Fibroblast of lung (primary cell): ENCODE data around the gene DAPK3. TPM values are rescaled to one million over a fixed set of nuclear protein-coding genes. Genes with fewer than 3 reads are reported as not detected.

Experiments
- DNase-seq, 2 donors: peaks; one replicate each; pipeline versions ENCODE4 v3.0.0 to v3.0.0-alpha.2; 2010; ENCODE audit warnings: low read depth in 2 of 2
- H2AFZ ChIP-seq: 2 replicates; pipeline ENCODE4 v1.5.1; 2012; ENCODE audit warnings: low read length, control low read depth, inconsistent platforms
- H3K27ac ChIP-seq: 2 replicates; pipeline ENCODE4 v1.5.1; 2011; ENCODE audit warnings: low read length, control low read depth; ENCODE audit not compliant: insufficient read depth
- H3K27me3 ChIP-seq: 2 replicates; pipeline ENCODE4 v1.5.1; 2011; ENCODE audit warnings: mild to moderate bottlenecking, low read length; ENCODE audit not compliant: control insufficient read depth, insufficient read depth
- H3K36me3 ChIP-seq: 2 replicates; pipeline ENCODE4 v1.5.1; 2011; ENCODE audit warnings: low read length; ENCODE audit not compliant: control insufficient read depth, insufficient read depth
- H3K4me1 ChIP-seq: 2 replicates; pipeline ENCODE4 v1.5.1; 2011; ENCODE audit warnings: low read length; ENCODE audit not compliant: control insufficient read depth, insufficient read depth; ENCODE audit errors: extremely low read depth
- H3K4me2 ChIP-seq: 2 replicates; pipeline ENCODE4 v1.5.1; 2011; ENCODE audit warnings: low read length, control low read depth; ENCODE audit not compliant: insufficient read depth; ENCODE audit errors: extremely low read depth
- H3K4me3 ChIP-seq, 4 experiments: fragments of 200-600 bp in 1 of 4; sonication (generic) in 1 of 4; replicated peaks in 1 of 4; 2 replicates each; pipeline ENCODE4 v1.5.1; 2011 to 2016; ENCODE audit warnings: low read length in 4 of 4, low read depth in 3 of 4, mild to moderate bottlenecking in 3 of 4, control low read depth in 2 of 4, inconsistent platforms in 1 of 4, mixed read lengths in 1 of 4; ENCODE audit not compliant: insufficient read depth in 1 of 4; ENCODE audit errors: control extremely low read depth in 1 of 4
- H3K79me2 ChIP-seq: 2 replicates; pipeline ENCODE4 v1.5.1; 2012; ENCODE audit warnings: mild to moderate bottlenecking, low read length, inconsistent platforms; ENCODE audit not compliant: control insufficient read depth, insufficient read depth
- H3K9ac ChIP-seq: 2 replicates; pipeline ENCODE4 v1.5.1; 2011; ENCODE audit warnings: mild to moderate bottlenecking, low read length, control low read depth; ENCODE audit not compliant: insufficient read depth
- H3K9me3 ChIP-seq: 2 replicates; pipeline ENCODE4 v1.5.1; 2012; ENCODE audit warnings: low read depth, low read length; ENCODE audit not compliant: control insufficient read depth, insufficient read depth
- H4K20me1 ChIP-seq: 2 replicates; pipeline ENCODE4 v1.5.1; 2011; ENCODE audit warnings: low read length; ENCODE audit not compliant: control insufficient read depth, insufficient read depth; ENCODE audit errors: extremely low read depth
- EZH2 ChIP-seq: IDR thresholded peaks from 2 replicates; pipeline ENCODE4 v1.5.1; 2012; ENCODE audit warnings: low read length, control low read depth, mild to moderate bottlenecking; ENCODE audit errors: missing control alignments
- polyA minus RNA-seq: library from RNA; depleted of rRNA, polyadenylated mRNA; stranded (reverse); fragments of >200 nt; gene quantifications from 2 replicates; pipeline ENCODE4 v1.2.3, GENCODE V29; 2011; ENCODE audit warnings: low replicate concordance
- polyA plus RNA-seq, 2 donors: library from polyadenylated mRNA; depleted of rRNA in 1 of 2; stranded (reverse) in 1 of 2; unstranded in 1 of 2; fragments of >200 nt; gene quantifications; 2 replicates each; pipeline ENCODE4 v1.2.1, GENCODE V29; 2011 to 2012; ENCODE audit warnings: missing spikeins in 1 of 2
- total RNA-seq: library from RNA; depleted of rRNA; stranded (reverse); fragments of >200 nt; gene quantifications from 2 replicates; pipeline ENCODE4 v1.2.1, GENCODE V29; 2014
- TF ChIP-seq, protein P1 (sequence below), 2 donors: IDR thresholded peaks in 1 of 2; conservative IDR thresholded peaks in 1 of 2; 1 replicate in 1 of 2; 2 replicates in 1 of 2; pipeline ENCODE4 v1.5.1; 2011 to 2012; ENCODE audit warnings: low read length in 2 of 2, control low read depth in 1 of 2, inconsistent platforms in 1 of 2, low read depth in 1 of 2, mild to moderate bottlenecking in 1 of 2

The DAPK3 gene
- 113 and 114 TPM in 2 replicates for total RNA-seq
- polyA plus RNA-seq: 68.0 and 69.8 TPM in 2 replicates
- 121 and 124 TPM in 2 replicates for polyA plus RNA-seq (2012)
- 182 and 282 TPM in 2 replicates for polyA minus RNA-seq

- no peaks in the 10 kb centered on the region for H4K20me1 ChIP-seq
- peak within 1 kb of the TSS; percentile 95 for H3K4me2 ChIP-seq
- H3K4me3 ChIP-seq: peak within 1 kb of the TSS; percentile 62 to 92 (median 86)
- no peaks in the 10 kb centered on the region for H3K9me3 ChIP-seq
- no peaks in the 10 kb centered on the region for H3K27me3 ChIP-seq
- H3K36me3 ChIP-seq: peaks cover 18% of the 10 kb centered on the region
- DNase-seq: peak; percentile 97
- no peak within 1 kb of the TSS for H2AFZ ChIP-seq
- peak within 1 kb of the TSS; percentile 96 for H3K9ac ChIP-seq
- TF ChIP-seq, protein P1, sequence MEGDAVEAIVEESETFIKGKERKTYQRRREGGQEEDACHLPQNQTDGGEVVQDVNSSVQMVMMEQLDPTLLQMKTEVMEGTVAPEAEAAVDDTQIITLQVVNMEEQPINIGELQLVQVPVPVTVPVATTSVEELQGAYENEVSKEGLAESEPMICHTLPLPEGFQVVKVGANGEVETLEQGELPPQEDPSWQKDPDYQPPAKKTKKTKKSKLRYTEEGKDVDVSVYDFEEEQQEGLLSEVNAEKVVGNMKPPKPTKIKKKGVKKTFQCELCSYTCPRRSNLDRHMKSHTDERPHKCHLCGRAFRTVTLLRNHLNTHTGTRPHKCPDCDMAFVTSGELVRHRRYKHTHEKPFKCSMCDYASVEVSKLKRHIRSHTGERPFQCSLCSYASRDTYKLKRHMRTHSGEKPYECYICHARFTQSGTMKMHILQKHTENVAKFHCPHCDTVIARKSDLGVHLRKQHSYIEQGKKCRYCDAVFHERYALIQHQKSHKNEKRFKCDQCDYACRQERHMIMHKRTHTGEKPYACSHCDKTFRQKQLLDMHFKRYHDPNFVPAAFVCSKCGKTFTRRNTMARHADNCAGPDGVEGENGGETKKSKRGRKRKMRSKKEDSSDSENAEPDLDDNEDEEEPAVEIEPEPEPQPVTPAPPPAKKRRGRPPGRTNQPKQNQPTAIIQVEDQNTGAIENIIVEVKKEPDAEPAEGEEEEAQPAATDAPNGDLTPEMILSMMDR (conservative IDR thresholded peaks at IDR 0.05 in 1 of 2, IDR thresholded peaks at IDR 0.05 in 1 of 2; ENCODE audit: low read depth in 1 of 2, low read length in 2 of 2): no peak
- no peak for TF ChIP-seq EZH2
- H3K79me2 ChIP-seq: peaks cover 43% of the 10 kb centered on the region
- H3K4me1 ChIP-seq: peaks cover 15% of the 10 kb centered on the region
- peak within 1 kb of the TSS; percentile 97 for H3K27ac ChIP-seq
These were observed at the start of gene DAPK3 for GRCh38 chr19:3970808-3971598. Gene DAPK3 (minus strand): TSS chr19:3971099. CDS start chr19:3969735, 1,364 bp downstream.

GRCh38 chr19:4019578-4019977, 48.7 kb upstream of the DAPK3 start:
- Histone ChIP-seq H3K4me2 (no peak overlapping the region), H3K27me3 (no peaks in the 10 kb centered on the region), H3K79me2 (peaks cover 25% of the 10 kb centered on the region), H3K36me3 (peaks cover 10% of the 10 kb centered on the region), H3K27ac (no peak overlapping the region), H3K9me3 (no peaks in the 10 kb centered on the region), H2AFZ (no peak overlapping the region), H4K20me1 (no peaks in the 10 kb centered on the region), H3K9ac (no peak overlapping the region), H3K4me3 (no peak overlapping the region), H3K4me1 (no peaks in the 10 kb centered on the region)
- TF ChIP-seq, protein P1 (conservative IDR thresholded peaks at IDR 0.05 in 1 of 2, IDR thresholded peaks at IDR 0.05 in 1 of 2; ENCODE audit: low read depth in 1 of 2, low read length in 2 of 2): no peak
- no peak for TF ChIP-seq EZH2
- no peak for DNase-seq

DNA sequence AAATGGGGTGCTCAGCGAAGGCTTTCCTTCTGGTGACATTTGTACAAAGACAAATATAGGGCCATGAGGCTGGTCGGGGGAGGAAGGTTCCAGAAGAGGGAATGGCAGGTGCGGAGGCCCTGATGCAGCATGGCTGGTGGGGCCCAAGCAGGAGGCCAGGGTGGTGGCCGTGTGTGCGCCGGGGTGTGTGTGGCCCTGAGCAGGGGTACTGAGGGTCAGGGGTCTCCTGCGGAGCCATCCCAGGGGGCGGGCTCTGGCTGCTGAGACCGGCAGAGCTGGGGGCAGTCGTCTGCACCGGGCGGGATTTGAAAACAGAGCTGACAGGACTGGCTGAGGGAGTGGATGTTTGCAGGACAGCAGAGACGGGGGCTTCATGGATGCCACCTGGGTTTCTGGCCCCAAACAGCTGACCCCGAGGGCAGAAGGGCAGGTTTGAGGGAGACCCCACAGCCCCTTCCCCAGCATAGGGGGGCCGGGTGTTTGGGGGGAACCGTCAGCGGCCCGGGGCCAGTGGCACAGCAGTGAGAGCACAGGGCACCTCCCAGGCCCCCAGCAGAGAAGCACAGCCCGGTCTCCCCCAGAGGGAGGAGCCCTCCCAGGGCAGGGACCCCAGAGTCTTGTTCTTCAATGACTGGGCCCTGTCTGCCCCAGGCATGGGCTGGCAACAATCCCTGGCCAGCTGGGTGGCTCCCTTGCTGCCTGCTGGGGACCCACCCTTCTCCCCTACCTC, 48.0 kb upstream of the DAPK3 start:
- peaks cover 30% of the 10 kb centered on the region for H3K79me2 ChIP-seq
- H3K27me3 ChIP-seq: no peaks in the 10 kb centered on the region
- H3K36me3 ChIP-seq: peaks cover 16% of the 10 kb centered on the region
- no peaks in the 10 kb centered on the region for H3K9me3 ChIP-seq
- H4K20me1 ChIP-seq: no peaks in the 10 kb centered on the region
- no peak for DNase-seq
- no peak for TF ChIP-seq EZH2
- TF ChIP-seq, protein P1 (conservative IDR thresholded peaks at IDR 0.05 in 1 of 2, IDR thresholded peaks at IDR 0.05 in 1 of 2; ENCODE audit: low read depth in 1 of 2, low read length in 2 of 2): no peak
- no peak overlapping the region for H2AFZ ChIP-seq
- no peak overlapping the region for H3K4me2 ChIP-seq
- H3K27ac ChIP-seq: no peak overlapping the region
- no peak overlapping the region for H3K4me3 ChIP-seq
- no peak overlapping the region for H3K9ac ChIP-seq
- H3K4me1 ChIP-seq: no peaks in the 10 kb centered on the region
